Colonic mucosa (tissue), 4 donors: ENCODE measurements around the gene FOXJ1. TPM values are rescaled to one million over a fixed set of nuclear protein-coding genes. Genes with fewer than 3 reads are reported as not detected.

Experiments used
- DNase-seq: peaks from one replicate; pipeline ENCODE4 v3.0.0-alpha.2; 2020
- H3K27ac ChIP-seq: fragments of 200-600 bp; one replicate; pipeline ENCODE4 v1.8.0; 2021
- H3K27me3 ChIP-seq: fragments of 200-600 bp; one replicate; pipeline ENCODE4 v1.8.0; 2021
- H3K36me3 ChIP-seq: fragments of 200-600 bp; one replicate; pipeline ENCODE4 v1.8.0; 2021
- H3K4me1 ChIP-seq: fragments of 200-600 bp; one replicate; pipeline ENCODE4 v1.8.0; 2021; ENCODE audit warnings: mild to moderate bottlenecking
- H3K4me3 ChIP-seq: fragments of 200-600 bp; one replicate; pipeline ENCODE4 v1.8.0; 2021
- H3K9ac ChIP-seq, 2 donors: one replicate each; pipeline ENCODE4 v1.7.0; 2013; ENCODE audit warnings: control low read depth in 2 of 2, low read depth in 2 of 2, low read length in 2 of 2
- H3K9me3 ChIP-seq: fragments of 200-600 bp; one replicate; pipeline ENCODE4 v1.8.0; 2021
- CTCF ChIP-seq: fragments of 200-600 bp; IDR thresholded peaks from one replicate; pipeline ENCODE4 v1.8.0; 2022; ENCODE audit warnings: antibody characterized with exemption, mild to moderate bottlenecking
- intact Hi-C: fragments of 100-400 bp; cut with DNase I; formaldehyde crosslinking; loops from one replicate; pipeline ENCODE4 v1.14.1; 2022
- microRNA-seq: library from miRNA; unstranded; fragments of <30 nt; microRNA quantifications from one replicate; pipeline ENCODE4, GENCODE V29; 2019
- total RNA-seq, 2 donors: library from RNA; stranded (reverse); fragmentation: NEBNext Ultra II Directional in 1 of 2; extraction: Animal tissue kit (Norgen Biotek cat#: 25700) in 1 of 2; gene quantifications; one replicate each; pipeline ENCODE4 v1.2.1, GENCODE V29; 2021
- donor health status: healthy.
- donor health status: DM: no; HTN: no; CAD: no.
- donor health status: DM: no; HTN: no; CAD: no.

FOXJ1 gene
- total RNA-seq, 2 donors from 2014 or later = 1.4 to 2.5 TPM

- H3K36me3 ChIP-seq = peaks cover 21% of the 10 kb centered on the region
- intact Hi-C loops = no loop called here
- no peaks in the 10 kb centered on the region for H3K4me1 ChIP-seq
- H3K4me3 ChIP-seq = no peak overlapping the region
- DNase-seq = no peak
- H3K27me3 ChIP-seq = no peaks in the 10 kb centered on the region
- H3K9ac ChIP-seq = no peak overlapping the region
- no peak for TF ChIP-seq CTCF
- H3K9me3 ChIP-seq = no peaks in the 10 kb centered on the region
- H3K27ac ChIP-seq = no peak overlapping the region
Measured at GRCh38 chr17:76088041-76088867, 52.8 kb downstream of the FOXJ1 start.

GRCh38 chr17:76087531-76087930, 53.5 kb downstream of the FOXJ1 start:
- Histone ChIP-seq H3K9ac (no peak overlapping the region), H3K4me1 (no peaks in the 10 kb centered on the region), H3K27ac (no peak overlapping the region), H3K36me3 (peaks cover 20% of the 10 kb centered on the region), H3K27me3 (no peaks in the 10 kb centered on the region), H3K4me3 (no peak overlapping the region), H3K9me3 (no peaks in the 10 kb centered on the region)
- no peak for TF ChIP-seq CTCF
- intact Hi-C loops = no loop called here
- no peak for DNase-seq

DNA sequence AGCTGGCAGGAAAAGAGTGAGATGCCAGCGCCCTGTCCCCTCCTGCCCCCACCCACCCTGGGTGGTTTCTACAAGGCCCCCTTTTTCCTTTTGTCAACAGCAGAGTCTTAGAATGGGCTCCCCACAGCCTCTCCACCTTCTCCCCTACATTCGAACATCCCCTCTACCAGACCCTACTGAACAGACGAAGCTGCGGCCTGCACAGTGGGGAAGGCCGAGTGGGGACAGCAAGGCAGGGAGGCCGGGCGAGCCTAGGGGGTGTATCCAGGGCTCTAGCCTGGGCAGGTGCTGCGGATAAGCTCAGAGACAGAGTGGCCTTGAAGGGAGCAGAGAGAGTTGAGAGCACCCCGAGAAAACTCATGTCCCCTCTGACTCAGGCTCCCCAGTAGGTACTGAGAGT, 54.7 kb downstream of the FOXJ1 start:
- TF ChIP-seq CTCF = no peak
- H3K4me3 ChIP-seq = no peak overlapping the region
- peaks cover 20% of the 10 kb centered on the region for H3K36me3 ChIP-seq
- no peaks in the 10 kb centered on the region for H3K4me1 ChIP-seq
- H3K27ac ChIP-seq = no peak overlapping the region
- H3K9me3 ChIP-seq = no peaks in the 10 kb centered on the region
- DNase-seq = no peak
- no peaks in the 10 kb centered on the region for H3K27me3 ChIP-seq
- intact Hi-C loops = no loop called here
- no peak overlapping the region for H3K9ac ChIP-seq

Small RNA genes lying within 50 kb of the gene (microRNA-seq; reads per million reads assigned to microRNA genes)
- gene MIR6868 = not detected

Other genes with a start within 250 kb of the FOXJ1 start
- gene TRIM65, start 244.3 kb downstream of the FOXJ1 start, total RNA-seq = 10 to 100 TPM; 14.5 to 26.0 TPM
- 100 to 1,000 TPM in 1 of 2 donors, 10 to 100 TPM in 1; 88.6 to 190 TPM for gene MRPL38, start 236.4 kb downstream of the FOXJ1 start, total RNA-seq
- gene FBF1, start 200.2 kb downstream of the FOXJ1 start, total RNA-seq = 10 to 100 TPM in 1 of 2 donors, 1 to 10 TPM in 1; 3.2 to 21.5 TPM
- 100 to 1,000 TPM; 110 to 136 TPM for gene ACOX1, start 162.1 kb downstream of the FOXJ1 start, total RNA-seq
- 10 to 100 TPM; 15.9 to 18.6 TPM for gene TEN1, start 162.0 kb downstream of the FOXJ1 start, total RNA-seq
- 1 to 10 TPM; 5.3 to 8.2 TPM for gene CDK3, start 140.4 kb downstream of the FOXJ1 start, total RNA-seq
- 10 to 100 TPM; 18.8 to 31.1 TPM for gene EVPL, start 113.9 kb downstream of the FOXJ1 start, total RNA-seq
- 10 to 100 TPM; 65.1 to 78.0 TPM for gene SRP68, start 68.7 kb downstream of the FOXJ1 start, total RNA-seq
- gene GALR2, start 66.5 kb downstream of the FOXJ1 start, total RNA-seq = under 1 TPM; 0.19 to 0.49 TPM
- gene ZACN, start 62.1 kb downstream of the FOXJ1 start, total RNA-seq = not detected
- 10 to 100 TPM; 88.0 to 95.0 TPM for gene EXOC7, start 37.5 kb downstream of the FOXJ1 start, total RNA-seq
- gene RNF157, start 99.2 kb upstream of the FOXJ1 start, total RNA-seq = 10 to 100 TPM; 23.7 to 30.2 TPM
- gene UBALD2, start 124.1 kb upstream of the FOXJ1 start, total RNA-seq = 10 to 100 TPM; 77.1 to 90.1 TPM
- gene QRICH2, start 167.0 kb upstream of the FOXJ1 start, total RNA-seq = 1 to 10 TPM; 1.2 to 5.7 TPM
- 10 to 100 TPM; 60.7 to 70.0 TPM for gene PRPSAP1, start 212.7 kb upstream of the FOXJ1 start, total RNA-seq
- gene SPHK1, start 243.4 kb upstream of the FOXJ1 start, total RNA-seq = 1 to 10 TPM; 2.1 to 3.3 TPM